NCI-H526 (cell line): ENCODE results near the gene EBI3.
"Not testable (repeated sequence)": the region's sequence is repeated elsewhere in the genome, so short reads cannot be mapped to it uniquely, and the experiment has no call there.

Source experiments
- DNase-seq, 2 experiments: peaks; one replicate each; lab custom pipeline; 2025; lab: John Stamatoyannopoulos, UW

Gene EBI3

DNA sequence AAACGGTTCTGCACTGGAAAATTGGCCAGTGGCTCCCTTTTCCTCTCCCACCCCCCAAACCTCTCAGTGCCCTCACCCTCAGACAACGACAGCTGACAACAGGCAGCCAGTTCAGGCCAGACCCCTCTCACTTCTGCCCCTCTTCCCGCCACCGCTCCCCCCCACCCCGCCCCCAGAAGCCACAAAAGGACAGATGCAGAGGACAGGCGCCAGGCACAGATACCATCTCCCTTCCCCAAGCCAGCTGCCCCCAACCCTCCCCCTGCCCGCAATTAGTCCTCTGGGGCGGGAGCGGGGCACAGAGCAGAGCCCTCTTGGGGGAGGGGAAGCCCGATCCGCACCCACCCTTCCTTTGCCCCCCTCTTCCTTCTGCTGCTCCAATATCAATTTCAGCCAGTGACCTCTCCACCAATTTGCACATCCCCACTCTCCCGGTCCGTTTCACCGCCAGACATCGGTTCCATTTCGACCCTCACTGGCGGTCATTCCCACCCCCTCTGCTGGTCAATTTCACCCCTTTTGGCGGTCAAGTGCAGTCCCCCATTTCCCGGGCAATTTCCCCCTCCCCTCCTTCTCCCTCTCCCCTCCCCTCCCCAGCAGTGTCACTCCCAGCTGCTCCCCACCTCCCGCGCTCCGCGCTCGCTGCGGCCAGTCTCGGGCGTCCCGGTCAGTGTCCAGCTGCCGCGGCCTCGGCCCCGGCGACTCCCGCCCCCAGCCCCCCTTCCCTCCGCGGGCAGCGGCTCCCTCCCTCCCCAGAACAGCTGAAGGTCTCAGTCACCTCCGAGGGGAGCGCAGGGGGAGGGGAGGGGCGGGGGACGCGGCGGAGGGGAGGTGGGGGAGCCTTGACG lies 49.3 kb downstream of the EBI3 start, which contains the start of gene SHD:
TSS of gene SHD (plus strand) at position 848 of the 848 bp plus-strand sequence. CDS start 798 bp downstream, outside the sequence.
- DNase-seq: no peak

DNA sequence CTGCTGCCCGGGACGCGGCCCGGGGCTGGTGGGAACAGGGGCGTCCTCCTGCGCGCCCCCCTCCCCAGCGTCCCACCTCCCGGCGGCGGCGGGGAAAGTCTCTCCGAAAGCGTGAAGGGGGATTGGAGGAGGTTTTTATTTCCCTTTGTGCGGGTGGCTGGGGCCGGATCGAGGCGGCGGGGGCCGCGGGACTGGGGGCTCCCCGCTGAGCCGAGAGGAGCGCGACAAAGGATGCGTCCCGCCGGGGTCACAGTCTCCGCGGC lies 49.9 kb downstream of the EBI3 start:
- DNase-seq: no peak

DNA sequence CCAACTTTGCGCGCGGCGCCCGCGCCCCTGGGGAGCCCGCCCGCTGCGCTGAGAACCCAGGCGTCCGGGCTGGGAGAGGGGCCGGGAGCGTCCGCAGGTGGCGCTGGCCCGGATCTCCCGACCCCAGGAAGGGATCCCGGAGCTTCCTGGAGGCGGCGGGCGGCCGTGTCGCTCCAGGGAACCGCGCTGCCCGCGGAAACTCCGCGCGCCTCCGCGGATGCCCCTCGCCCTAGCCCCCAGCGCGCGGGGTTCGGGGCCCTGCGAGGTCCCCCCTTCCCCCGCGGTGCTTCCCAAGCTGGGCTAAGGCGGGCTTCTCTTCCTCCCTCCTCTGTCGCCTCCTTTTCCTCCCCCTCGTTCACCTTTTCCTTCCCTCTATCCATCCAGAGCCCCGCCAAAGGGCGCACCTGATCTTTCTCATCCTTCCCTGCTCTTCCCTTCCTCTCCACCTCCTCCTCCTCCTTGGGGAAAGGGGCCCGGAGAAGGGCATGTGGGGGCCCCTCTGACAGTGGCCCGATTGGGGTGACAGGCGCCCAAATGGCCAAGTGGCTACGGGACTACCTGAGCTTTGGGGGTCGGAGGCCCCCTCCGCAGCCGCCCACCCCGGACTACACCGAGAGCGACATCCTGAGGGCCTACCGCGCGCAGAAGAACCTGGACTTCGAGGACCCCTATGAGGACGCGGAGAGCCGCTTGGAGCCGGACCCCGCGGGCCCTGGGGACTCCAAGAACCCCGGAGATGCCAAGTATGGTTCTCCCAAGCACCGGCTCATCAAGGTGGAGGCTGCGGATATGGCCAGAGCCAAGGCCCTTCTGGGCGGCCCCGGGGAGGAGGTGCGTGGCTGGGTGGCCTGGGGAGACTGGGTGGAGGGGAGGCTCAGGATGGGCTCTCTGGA lies 50.5 kb downstream of the EBI3 start:
- DNase-seq: no peak

DNA sequence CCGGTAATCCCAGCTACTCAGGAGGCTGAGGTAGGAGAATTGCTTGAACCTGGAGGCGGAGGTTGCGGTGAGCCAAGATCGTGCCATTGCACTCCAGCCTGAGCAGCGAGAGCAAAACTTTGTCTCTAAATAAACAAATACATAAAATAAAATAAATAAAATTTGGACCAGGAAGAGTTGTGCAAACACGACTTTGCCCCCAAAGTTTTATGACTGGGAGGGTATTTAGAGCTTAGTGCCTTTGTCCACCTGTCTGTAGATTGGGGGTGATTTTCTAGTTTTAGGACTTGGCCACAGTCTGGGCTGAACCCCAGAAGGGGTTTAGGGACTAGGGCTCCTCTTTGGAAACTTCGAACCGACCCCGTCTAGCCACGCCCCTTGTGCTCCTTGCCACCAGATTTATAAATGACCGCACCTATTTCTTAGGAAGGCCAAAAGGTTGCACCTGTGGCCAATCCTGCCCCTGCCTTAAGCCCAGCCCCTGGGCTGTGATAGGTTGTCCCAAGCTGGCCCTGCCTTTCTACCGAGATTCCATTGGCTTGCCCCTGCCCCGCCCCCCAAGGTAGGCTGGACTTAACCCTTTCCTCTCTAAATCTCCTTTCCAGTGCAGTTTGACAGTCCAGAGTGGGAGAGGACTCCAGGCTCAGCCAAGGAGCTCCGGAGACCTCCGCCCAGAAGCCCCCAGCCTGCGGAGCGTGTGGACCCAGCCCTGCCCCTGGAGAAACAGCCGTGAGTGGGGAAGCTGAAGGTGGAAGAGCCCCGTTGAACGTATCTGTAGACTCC lies 55.0 kb downstream of the EBI3 start:
- DNase-seq: peak; percentile 34 to 76

DNA sequence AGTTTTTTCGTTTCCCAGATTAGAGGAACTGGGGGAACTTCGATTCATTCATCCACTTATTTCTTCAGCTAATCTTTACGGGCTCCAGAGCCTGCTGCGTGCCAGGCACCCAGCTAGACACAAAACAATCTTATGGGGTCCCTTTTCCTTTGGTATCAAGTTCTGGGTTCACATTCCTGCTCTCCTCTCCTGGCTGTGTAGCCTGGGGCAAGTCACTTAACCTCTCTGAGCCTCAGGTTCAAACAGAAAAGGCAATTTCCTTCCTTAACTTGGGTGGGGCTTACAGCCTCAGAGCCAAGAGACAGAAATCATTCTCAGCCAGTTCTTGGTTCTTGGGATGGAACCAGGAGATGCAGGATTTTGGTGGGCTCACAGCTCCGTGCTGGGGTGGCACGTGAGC lies 55.7 kb downstream of the EBI3 start:
- no peak for DNase-seq

DNA sequence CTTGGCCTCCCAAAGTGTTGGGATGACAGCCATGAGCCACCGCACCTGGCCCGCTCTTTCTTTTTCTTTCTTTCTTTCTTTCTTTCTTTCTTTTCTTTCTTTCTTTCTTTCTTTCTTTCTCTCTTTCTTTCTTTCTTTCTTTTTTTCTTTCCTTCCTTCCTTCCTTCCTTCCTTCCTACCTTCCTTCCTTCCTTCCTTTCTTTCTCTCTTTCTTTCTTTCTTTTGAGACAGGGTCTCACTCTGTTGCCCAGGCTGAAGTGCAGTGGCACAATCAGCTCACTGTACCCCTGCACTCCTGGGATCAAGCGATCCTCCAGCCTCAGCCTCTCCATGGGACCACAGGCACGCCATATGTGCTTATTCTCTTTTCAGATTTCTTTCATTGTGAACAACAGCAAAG lies 56.8 kb downstream of the EBI3 start:
- DNase-seq: not testable (repeated sequence)
